DOHH2 (cell line): Measurements from ENCODE around the gene INO80.

ENCODE experiments used
- H3F3A ChIP-seq: fragments of 200-600 bp; sonication (generic), shearing (Covaris generic); 2 replicates; pipeline ENCODE4 v1.6.0; 2016; ENCODE audit warnings: antibody characterized with exemption, mild to moderate bottlenecking; ENCODE audit not compliant: control insufficient read depth, insufficient read depth
- H3K27ac ChIP-seq: fragments of 200-600 bp; sonication (generic); 2 replicates; pipeline ENCODE4 v1.5.1; 2014; ENCODE audit warnings: low read depth, mild to moderate bottlenecking, low read length, moderate library complexity
- H3K27me3 ChIP-seq: fragments of 200-600 bp; sonication (generic); 2 replicates; pipeline ENCODE4 v1.6.1; 2014; ENCODE audit warnings: mild to moderate bottlenecking, low read length, mixed read lengths; ENCODE audit not compliant: control insufficient read depth
- H3K36me3 ChIP-seq: fragments of 200-600 bp; sonication (generic); 2 replicates; pipeline ENCODE4 v1.6.1; 2014; ENCODE audit warnings: mild to moderate bottlenecking, low read length, moderate library complexity, mixed read lengths; ENCODE audit not compliant: control insufficient read depth
- H3K4me1 ChIP-seq: fragments of 200-600 bp; sonication (generic); 2 replicates; pipeline ENCODE4 v1.6.1; 2014; ENCODE audit warnings: mild to moderate bottlenecking, low read length, mixed read lengths; ENCODE audit not compliant: control insufficient read depth
- H3K4me2 ChIP-seq: fragments of 200-600 bp; sonication (generic); 2 replicates; pipeline ENCODE4 v1.6.0; 2014; ENCODE audit warnings: mild to moderate bottlenecking, low read length, moderate library complexity
- H3K4me3 ChIP-seq: fragments of 200-600 bp; sonication (generic); 2 replicates; pipeline ENCODE4 v1.5.1; 2014; ENCODE audit warnings: mild to moderate bottlenecking, low read length, mixed read lengths
- H3K79me2 ChIP-seq: fragments of 200-600 bp; sonication (generic); 2 replicates; pipeline ENCODE4 v1.6.1; 2014; ENCODE audit warnings: mild to moderate bottlenecking, low read length, mixed read lengths; ENCODE audit not compliant: control insufficient read depth
- H3K9me2 ChIP-seq: fragments of 200-600 bp; sonication (generic); replicated peaks from 2 replicates; pipeline ENCODE4 v1.6.1; 2014; ENCODE audit warnings: mild to moderate bottlenecking, low read length, mixed read lengths; ENCODE audit not compliant: control insufficient read depth
- H3K9me3 ChIP-seq: fragments of 200-600 bp; sonication (generic); 2 replicates; pipeline ENCODE4 v1.6.1; 2014; ENCODE audit warnings: antibody characterized with exemption, low read length, mixed read lengths; ENCODE audit not compliant: control insufficient read depth, insufficient read depth
- H4K20me1 ChIP-seq: fragments of 200-600 bp; sonication (generic); 2 replicates; pipeline ENCODE4 v1.6.0; 2014; ENCODE audit warnings: low read depth, mild to moderate bottlenecking, antibody characterized with exemption, low read length, moderate library complexity; ENCODE audit not compliant: control insufficient read depth, insufficient read depth
- CTCF ChIP-seq: fragments of 200-600 bp; sonication (generic); IDR thresholded peaks from one replicate; pipeline ENCODE4 v1.5.1; 2014; ENCODE audit warnings: antibody characterized with exemption, mild to moderate bottlenecking, low read depth, low read length; ENCODE audit not compliant: poor library complexity, severe bottlenecking
- EZH2phosphoT487 ChIP-seq: fragments of 200-600 bp; sonication (generic); IDR thresholded peaks from 2 replicates; pipeline ENCODE4 v1.6.1; 2017; ENCODE audit warnings: borderline replicate concordance, mild to moderate bottlenecking, antibody characterized with exemption, low read length, moderate library complexity, mixed read lengths

The INO80 gene

GRCh38 chr15:41056810-41057209 is 59.3 kb downstream of the INO80 start:
- no peaks in the 10 kb centered on the region for H3K9me3 ChIP-seq
- 0 out of 2 replicates have a peak, but pooled peaks cover 3% of the 10 kb centered on the region for H3F3A ChIP-seq
- no peaks in the 10 kb centered on the region for H3K9me2 ChIP-seq
- TF ChIP-seq EZH2phosphoT487 (no peak), CTCF (no peak)
- peaks cover 71% of the 10 kb centered on the region for H3K36me3 ChIP-seq
- H3K4me3 ChIP-seq = no peak overlapping the region
- no peak overlapping the region for H3K4me2 ChIP-seq
- H3K27ac ChIP-seq = no peak overlapping the region
- no peaks in the 10 kb centered on the region for H3K4me1 ChIP-seq
- H3K79me2 ChIP-seq = no peaks in the 10 kb centered on the region
- H4K20me1 ChIP-seq = no peaks in the 10 kb centered on the region
- no peaks in the 10 kb centered on the region for H3K27me3 ChIP-seq

GRCh38 chr15:41055706-41056105 is 60.4 kb downstream of the INO80 start:
- Histone ChIP-seq H4K20me1 (no peaks in the 10 kb centered on the region), H3K9me2 (no peaks in the 10 kb centered on the region), H3K27ac (no peak overlapping the region), H3K4me2 (no peak overlapping the region), H3K36me3 (peaks cover 73% of the 10 kb centered on the region), H3K27me3 (no peaks in the 10 kb centered on the region), H3K79me2 (no peaks in the 10 kb centered on the region), H3K4me3 (no peak overlapping the region), H3K9me3 (no peaks in the 10 kb centered on the region), H3K4me1 (no peaks in the 10 kb centered on the region), H3F3A (0 out of 2 replicates have a peak, but pooled peaks cover 3% of the 10 kb centered on the region)
- TF ChIP-seq EZH2phosphoT487 (no peak), CTCF (no peak)

- no peak overlapping the region for H3K27ac ChIP-seq
- no peak overlapping the region for H3K4me3 ChIP-seq
- 0 out of 2 replicates have a peak, but pooled peaks cover 3% of the 10 kb centered on the region for H3F3A ChIP-seq
- no peaks in the 10 kb centered on the region for H3K27me3 ChIP-seq
- no peak for TF ChIP-seq EZH2phosphoT487
- TF ChIP-seq CTCF = no peak
- no peaks in the 10 kb centered on the region for H3K4me1 ChIP-seq
- no peaks in the 10 kb centered on the region for H3K79me2 ChIP-seq
- no peaks in the 10 kb centered on the region for H3K9me3 ChIP-seq
- no peaks in the 10 kb centered on the region for H4K20me1 ChIP-seq
- no peak overlapping the region for H3K4me2 ChIP-seq
- H3K9me2 ChIP-seq = no peaks in the 10 kb centered on the region
- H3K36me3 ChIP-seq = peaks cover 81% of the 10 kb centered on the region
These were observed 64.9 kb downstream of the INO80 start for GRCh38 chr15:41051139-41051538.

- no peak overlapping the region for H3K4me3 ChIP-seq
- H3K27me3 ChIP-seq = no peaks in the 10 kb centered on the region
- no peaks in the 10 kb centered on the region for H3K4me1 ChIP-seq
- H3F3A ChIP-seq = no peaks in the 10 kb centered on the region
- H4K20me1 ChIP-seq = no peaks in the 10 kb centered on the region
- TF ChIP-seq CTCF (no peak), EZH2phosphoT487 (no peak)
- no peak overlapping the region for H3K4me2 ChIP-seq
- no peaks in the 10 kb centered on the region for H3K9me3 ChIP-seq
- no peaks in the 10 kb centered on the region for H3K79me2 ChIP-seq
- H3K9me2 ChIP-seq = no peaks in the 10 kb centered on the region
- peaks cover 74% of the 10 kb centered on the region for H3K36me3 ChIP-seq
- no peak overlapping the region for H3K27ac ChIP-seq
These were observed 67.2 kb downstream of the INO80 start for GRCh38 chr15:41048852-41049251.
